HepG2 (cell line): Measurements from ENCODE around the gene PEX11A. TPM values are rescaled to one million over a fixed set of nuclear protein-coding genes. Genes with fewer than 3 reads are reported as not detected.
A peak's percentile ranks its signal among the peaks of the same experiment; 100 is the strongest.

Source experiments
- ATF1 ChIP-seq: IDR thresholded peaks from 2 replicates; pipeline ENCODE4 v1.6.1; 2016; ENCODE audit warnings: mild to moderate bottlenecking, control low read depth
- ATF7-NPFF ChIP-seq: sonication (generic); formaldehyde crosslinking; IDR thresholded peaks from 2 replicates; pipeline ENCODE4 v1.8.1; 2023; ENCODE audit warnings: mild to moderate bottlenecking, low read depth, missing genetic modification reagents, moderate library complexity
- EEA1 ChIP-seq: sonication (generic); formaldehyde crosslinking; IDR thresholded peaks from 2 replicates; pipeline ENCODE4 v1.5.1; 2020; ENCODE audit warnings: mild to moderate bottlenecking, missing genetic modification reagents, borderline replicate concordance
- FOXA1 ChIP-seq, 2 experiments: fragments of 450-650 bp in 1 of 2; sonication (generic) in 1 of 2; formaldehyde crosslinking in 1 of 2; IDR thresholded peaks; 2 replicates each; pipeline versions ENCODE4 v1.4.0 to v1.6.1; 2016 to 2020; ENCODE audit warnings: missing genetic modification reagents in 1 of 2
- FOXO4 ChIP-seq: sonication (generic); formaldehyde crosslinking; conservative IDR thresholded peaks from 2 replicates; pipeline ENCODE4 v1.8.1; 2023; ENCODE audit warnings: missing genetic modification reagents
- GATA4 ChIP-seq: sonication (generic); IDR thresholded peaks from 2 replicates; pipeline ENCODE4 v1.6.1; 2016; ENCODE audit warnings: antibody characterized with exemption, low read depth, borderline replicate concordance
- HDAC2 ChIP-seq: sonication (generic); formaldehyde crosslinking; IDR thresholded peaks from 2 replicates; pipeline ENCODE4 v1.4.0; 2020; ENCODE audit warnings: missing genetic modification reagents
- IKZF1 ChIP-seq: fragments of 450-650 bp; IDR thresholded peaks from 2 replicates; pipeline ENCODE4 v1.7.1; 2016
- MED8 ChIP-seq: sonication (generic); formaldehyde crosslinking; IDR thresholded peaks from 2 replicates; pipeline ENCODE4 v1.8.1; 2023; ENCODE audit warnings: mild to moderate bottlenecking, missing genetic modification reagents; ENCODE audit not compliant: insufficient replicate concordance
- NFKBIZ ChIP-seq: IDR thresholded peaks from 2 replicates; pipeline ENCODE4 v1.6.1; 2018; ENCODE audit warnings: missing genetic modification reagents, missing compliant biosample characterization
- PRDM4 ChIP-seq: sonication (generic); formaldehyde crosslinking; IDR thresholded peaks from 2 replicates; pipeline ENCODE4 v1.9.0; 2021; ENCODE audit warnings: missing genetic modification reagents, borderline replicate concordance
- PREB ChIP-seq: sonication (generic); formaldehyde crosslinking; IDR thresholded peaks from 2 replicates; pipeline ENCODE4 v1.4.0; 2020; ENCODE audit warnings: missing genetic modification reagents
- RBFOX2 ChIP-seq: fragments of 200-400 bp; formaldehyde crosslinking; IDR thresholded peaks from 2 replicates; pipeline ENCODE4 v1.6.1; 2017; ENCODE audit warnings: low read depth, mild to moderate bottlenecking, low read length
- SIX1 ChIP-seq: sonication (generic); formaldehyde crosslinking; IDR thresholded peaks from 2 replicates; pipeline ENCODE4 v1.4.0; 2020; ENCODE audit warnings: missing genetic modification reagents, borderline replicate concordance
- SRSF4 ChIP-seq: fragments of 200-400 bp; formaldehyde crosslinking; IDR thresholded peaks from one replicate; pipeline ENCODE4 v1.6.1; 2018; ENCODE audit warnings: mild to moderate bottlenecking, low read depth, low read length, moderate library complexity; ENCODE audit not compliant: poor library complexity, severe bottlenecking
- SRY ChIP-seq: sonication (generic); formaldehyde crosslinking; IDR thresholded peaks from 2 replicates; pipeline ENCODE4 v1.8.0; 2022; ENCODE audit warnings: mild to moderate bottlenecking, missing genetic modification reagents
- SSRP1 ChIP-seq: IDR thresholded peaks from 2 replicates; pipeline ENCODE4 v1.6.1; 2016; ENCODE audit warnings: control low read depth
- TBX2 ChIP-seq: sonication (generic); formaldehyde crosslinking; IDR thresholded peaks from 2 replicates; pipeline ENCODE4 v1.5.0; 2020; ENCODE audit warnings: missing genetic modification reagents, mild to moderate bottlenecking, borderline replicate concordance
- YY1 ChIP-seq: IDR thresholded peaks from 2 replicates; pipeline ENCODE4 v1.6.1; 2011; ENCODE audit warnings: low read length, low read depth, moderate library complexity, mild to moderate bottlenecking; ENCODE audit not compliant: insufficient read depth, insufficient replicate concordance
- ZBTB1 ChIP-seq: sonication (generic); formaldehyde crosslinking; IDR thresholded peaks from 2 replicates; pipeline ENCODE4 v1.4.0; 2020; ENCODE audit warnings: missing genetic modification reagents, borderline replicate concordance
- ZKSCAN8 ChIP-seq: IDR thresholded peaks from 2 replicates; pipeline ENCODE4 v1.6.1; 2016; ENCODE audit warnings: borderline replicate concordance, missing genetic modification reagents, missing compliant biosample characterization
- ZNF143 ChIP-seq: sonication (generic); formaldehyde crosslinking; IDR thresholded peaks from 2 replicates; pipeline ENCODE4 v1.4.0; 2020; ENCODE audit warnings: missing genetic modification reagents
- ZNF577 ChIP-seq: sonication (generic); formaldehyde crosslinking; IDR thresholded peaks from 2 replicates; pipeline ENCODE4 v1.4.0; 2020; ENCODE audit warnings: mild to moderate bottlenecking, low read depth, missing genetic modification reagents, borderline replicate concordance
- polyA plus RNA-seq, 8 experiments: library from polyadenylated mRNA; depleted of rRNA in 3 of 8; stranded (reverse) in 7 of 8; unstranded in 1 of 8; fragments of >200 nt; fragmentation: Illumina TruSeq in 4 of 8; extraction: Trizol in 4 of 8; gene quantifications; 2 replicates each; pipeline versions ENCODE4 v1.2.1 to v1.2.3, GENCODE V29; 2011 to 2016; ENCODE audit warnings: low read depth in 4 of 8, missing spikeins in 1 of 8, mixed read lengths in 1 of 8; ENCODE audit not compliant: insufficient read depth in 1 of 8
- total RNA-seq, 5 experiments: library from RNA; depleted of rRNA; stranded (reverse); fragments of >200 nt; fragmentation: Illumina TruSeq; extraction: Trizol; gene quantifications; 2 replicates each; pipeline ENCODE4 v1.2.3, GENCODE V29; 2016; ENCODE audit warnings: low read depth in 1 of 5

Gene PEX11A
- total and polyA plus RNA-seq, 2 of the 13 experiments (the other 11 are each of a cell fraction or from before 2014, with no cell fraction given) = 9.9 to 15.1 TPM

GRCh38 chr15:89680282-89680873, 10.2 kb downstream of the PEX11A start (continued):
- TF ChIP-seq PRDM4 = no peak
- TF ChIP-seq TBX2 = no peak
- no peak for TF ChIP-seq PREB (CRISPR knock-in tag)
- TF ChIP-seq YY1 = no peak
- no peak for TF ChIP-seq FOXA1 (IDR thresholded peaks at IDR 0.05)
- TF ChIP-seq FOXA1 (CRISPR knock-in tag; IDR thresholded peaks at IDR 0.05) = peak; percentile 7; the same call in 1 of the 2 replicates
- TF ChIP-seq SIX1 (CRISPR knock-in tag) = 0 out of 2 replicates have a peak, but pooled peaks have one; percentile 44
- no peak for TF ChIP-seq RBFOX2
- TF ChIP-seq SRY (CRISPR knock-in tag) = no peak
- no peak for TF ChIP-seq ZNF577 (CRISPR knock-in tag)
- TF ChIP-seq EEA1 (CRISPR knock-in tag) = no peak
- no peak for TF ChIP-seq ZNF143
- TF ChIP-seq ZKSCAN8 (CRISPR knock-in tag) = no peak
- peak; percentile 77 for TF ChIP-seq ATF1
- TF ChIP-seq ZBTB1 (CRISPR knock-in tag) = no peak
- no peak for TF ChIP-seq FOXO4 (CRISPR knock-in tag)
- TF ChIP-seq HDAC2 = peak; percentile 63; the same call in 1 of the 2 replicates
- TF ChIP-seq ATF7-NPFF (CRISPR knock-in tag) = no peak
- no peak for TF ChIP-seq SSRP1 (CRISPR knock-in tag)
- TF ChIP-seq MED8 (CRISPR knock-in tag) = no peak
- TF ChIP-seq NFKBIZ = no peak
- no peak for TF ChIP-seq IKZF1
- no peak for TF ChIP-seq GATA4
- no peak for TF ChIP-seq SRSF4
